ENCODE results near the gene ITCH. TPM values are rescaled to one million over a fixed set of nuclear protein-coding genes. Genes with fewer than 3 reads are reported as not detected.

The ITCH gene
- total RNA-seq, 4 donors from 2014 or later, result 35.2 to 82.8 (median 65.3) TPM

GRCh38 chr20:34559311-34560140 lies 196.5 kb downstream of the ITCH start:
- WGBS, 2 donors (ENCODE audit: low coverage in 1 of 2), result 58% methylated on average over 24 of the region's 43 CpGs; no CpG with 5 or more reads in 1 of the 2 donors
- no peak for DNase-seq
- intact Hi-C loops (cut with DNase I; ENCODE audit: low total_unique reads), result no loop called here

GRCh38 chr20:34560141-34560523 lies 197.1 kb downstream of the ITCH start:
- 81% methylated on average over 12 of the region's 12 CpGs; no CpG with 5 or more reads in 1 of the 2 donors for WGBS, 2 donors (ENCODE audit: low coverage in 1 of 2)
- Histone ChIP-seq H3K36me3 (no peaks in the 10 kb centered on the region), H3K4me3 (no peak overlapping the region), H3K9me3 (no peaks in the 10 kb centered on the region), H3K27ac (peak overlapping the region; percentile 84 to 93 (median 90)), H3K27me3 (no peaks in the 10 kb centered on the region), H3K4me1 (peaks cover 0 to 15% (median 9%) of the 10 kb centered on the region in 4 donors)
- TF ChIP-seq POLR2AphosphoS5 (IDR thresholded peaks at IDR 0.05) (no peak), POLR2A (IDR thresholded peaks at IDR 0.05) (no peak), CTCF (IDR thresholded peaks at IDR 0.05) (no peak)
- intact Hi-C loops (cut with DNase I; ENCODE audit: low total_unique reads) (no loop called here), in situ Hi-C loops (cut with MboI; ENCODE audit: low pct_ligation_motif_present in 1 of 4, low pct_unique_long_range_greater_than_20kb in 1 of 4, low sequenced_read_pairs in 3 of 4) (loop anchor here in 2 of 4 donors (25.0 kb wide), 1 partner anchor 152 kb away; the partner anchor contains the start of gene TP53INP2 (in 2 of the 2))
- no peak for DNase-seq

More at GRCh38 chr20:34559311-34560140, 196.5 kb downstream of the ITCH start:
- H3K9me3 ChIP-seq, result no peaks in the 10 kb centered on the region
- peak overlapping the region; percentile 84 to 93 (median 90) for H3K27ac ChIP-seq
- peak overlapping the region; percentile 44 to 78 (median 60) for H3K4me3 ChIP-seq
- H3K27me3 ChIP-seq, result no peaks in the 10 kb centered on the region
- H3K36me3 ChIP-seq, result no peaks in the 10 kb centered on the region
- no peak for TF ChIP-seq POLR2AphosphoS5 (IDR thresholded peaks at IDR 0.05)
- TF ChIP-seq POLR2A (IDR thresholded peaks at IDR 0.05), result no peak
- TF ChIP-seq EP300 (IDR thresholded peaks at IDR 0.05; ENCODE audit: low read depth), result no peak
- TF ChIP-seq CTCF (IDR thresholded peaks at IDR 0.05), result no peak
- H3K4me1 ChIP-seq, result peaks cover 0 to 15% (median 9%) of the 10 kb centered on the region in 4 donors
- in situ Hi-C loops (cut with MboI; ENCODE audit: low pct_ligation_motif_present in 1 of 4, low pct_unique_long_range_greater_than_20kb in 1 of 4, low sequenced_read_pairs in 3 of 4), result loop anchor here in 2 of 4 donors (25.0 kb wide), 1 partner anchor 153 kb away; the partner anchor contains the start of gene TP53INP2 (in 2 of the 2)

GRCh38 chr20:34560614-34561013 lies 197.5 kb downstream of the ITCH start:
- H3K4me3 ChIP-seq, result no peak overlapping the region
- intact Hi-C loops (cut with DNase I; ENCODE audit: low total_unique reads), result no loop called here
- H3K27me3 ChIP-seq, result no peaks in the 10 kb centered on the region
- no peaks in the 10 kb centered on the region for H3K9me3 ChIP-seq
- WGBS, 2 donors (ENCODE audit: low coverage in 1 of 2), result 95% methylated on average over 7 of the region's 7 CpGs; no CpG with 5 or more reads in 1 of the 2 donors
- in situ Hi-C loops (cut with MboI; ENCODE audit: low pct_ligation_motif_present in 1 of 4, low pct_unique_long_range_greater_than_20kb in 1 of 4, low sequenced_read_pairs in 3 of 4), result loop anchor here in 2 of 4 donors (25.0 kb wide), 1 partner anchor 152 kb away; the partner anchor contains the start of gene TP53INP2 (in 2 of the 2)
- H3K36me3 ChIP-seq, result no peaks in the 10 kb centered on the region
- TF ChIP-seq CTCF (IDR thresholded peaks at IDR 0.05) (no peak), POLR2AphosphoS5 (IDR thresholded peaks at IDR 0.05) (no peak), POLR2A (IDR thresholded peaks at IDR 0.05) (no peak), EP300 (IDR thresholded peaks at IDR 0.05; ENCODE audit: low read depth) (no peak)
- H3K27ac ChIP-seq, result no peak overlapping the region
- peaks cover 0 to 15% (median 9%) of the 10 kb centered on the region in 4 donors for H3K4me1 ChIP-seq
- no peak for DNase-seq

Small RNAs within 50 kb of the gene (small RNA-seq; reads per million reads assigned to genes)
- gene AL356299.1, result 0 reads per million in 4 donors
- gene MIR644A, result 0 reads per million in 4 donors
- 0 reads per million in 4 donors for gene RF00019

Other genes with a start within 250 kb of the ITCH start
- gene ASIP, start 121.8 kb upstream of the ITCH start, total RNA-seq, result not detected
- 10 to 100 TPM; 23.9 to 71.6 (median 63.8) TPM for gene AHCY, start 59.9 kb upstream of the ITCH start, total RNA-seq
- 100 to 1,000 TPM in 3 of 4 donors, 10 to 100 TPM in 1; 80.8 to 178 (median 120) TPM for gene DYNLRB1, start 153.1 kb downstream of the ITCH start, total RNA-seq
- 100 to 1,000 TPM in 2 of 4 donors, 10 to 100 TPM in 2; 41.8 to 166 (median 98.3) TPM for gene MAP1LC3A, start 195.4 kb downstream of the ITCH start, total RNA-seq

Measured in transverse colon (tissue), 4 donors.